SU-DHL-6 (cell line): ENCODE results near the gene SIRT7.

Experiments
- EZH2phosphoT487 ChIP-seq: fragments of 200-600 bp; sonication (generic), shearing (Covaris generic); conservative IDR thresholded peaks from 2 replicates; pipeline ENCODE4 v1.6.1; 2018; ENCODE audit warnings: mild to moderate bottlenecking, antibody characterized with exemption, low read length, moderate library complexity, mixed read lengths
- TF ChIP-seq, protein P1 (sequence below): fragments of 200-600 bp; sonication (generic); IDR thresholded peaks from one replicate; pipeline ENCODE4 v1.5.1; 2017; ENCODE audit warnings: antibody characterized with exemption, mild to moderate bottlenecking, low read length, moderate library complexity; ENCODE audit not compliant: insufficient read depth, poor library complexity, severe bottlenecking

DNA sequence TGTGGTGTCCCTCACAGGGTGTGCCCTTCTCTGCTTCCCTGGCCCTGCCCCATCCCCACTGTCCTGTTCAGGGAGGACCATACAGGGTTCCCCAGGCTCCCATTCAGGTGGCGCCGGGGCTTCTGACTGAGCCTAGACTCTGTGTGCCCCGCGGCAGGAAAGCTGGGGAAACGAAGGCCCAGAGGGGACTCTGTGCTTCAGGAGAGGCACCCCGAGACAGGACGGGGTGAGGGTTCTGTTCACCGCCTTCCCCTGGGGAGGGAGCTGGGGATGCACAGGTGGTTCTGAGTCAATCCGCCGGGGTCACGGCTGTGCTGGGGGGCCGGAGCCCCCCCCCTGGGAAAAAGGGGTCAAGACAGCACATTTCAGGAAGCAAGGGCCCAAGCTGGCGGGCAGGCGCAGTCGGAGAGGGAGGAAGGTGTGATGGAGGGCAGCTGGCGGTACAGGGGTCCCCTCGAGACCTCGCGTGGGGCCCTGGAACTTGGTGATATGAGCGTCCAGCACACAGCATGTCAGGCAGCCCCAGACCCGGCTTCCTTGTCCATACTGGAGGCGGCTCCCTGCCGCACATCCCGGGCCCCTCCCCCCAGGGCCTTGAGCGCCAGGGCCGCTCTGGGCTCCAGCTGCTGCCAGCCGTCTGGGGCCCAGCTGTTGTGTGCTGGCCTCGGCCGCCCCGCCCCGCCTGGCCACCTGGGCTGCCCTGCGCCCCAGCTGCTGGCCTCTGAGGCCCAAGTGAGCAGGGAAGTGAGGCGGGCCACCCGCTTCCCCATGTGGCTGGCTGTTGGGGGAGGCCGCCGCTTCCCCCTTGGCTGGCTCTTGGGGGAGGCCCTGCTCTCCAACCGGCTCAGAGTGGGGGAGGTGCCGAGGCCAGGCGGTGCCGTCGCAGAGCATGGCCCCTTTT, 48.6 kb upstream of the SIRT7 start:
- TF ChIP-seq, protein P1, sequence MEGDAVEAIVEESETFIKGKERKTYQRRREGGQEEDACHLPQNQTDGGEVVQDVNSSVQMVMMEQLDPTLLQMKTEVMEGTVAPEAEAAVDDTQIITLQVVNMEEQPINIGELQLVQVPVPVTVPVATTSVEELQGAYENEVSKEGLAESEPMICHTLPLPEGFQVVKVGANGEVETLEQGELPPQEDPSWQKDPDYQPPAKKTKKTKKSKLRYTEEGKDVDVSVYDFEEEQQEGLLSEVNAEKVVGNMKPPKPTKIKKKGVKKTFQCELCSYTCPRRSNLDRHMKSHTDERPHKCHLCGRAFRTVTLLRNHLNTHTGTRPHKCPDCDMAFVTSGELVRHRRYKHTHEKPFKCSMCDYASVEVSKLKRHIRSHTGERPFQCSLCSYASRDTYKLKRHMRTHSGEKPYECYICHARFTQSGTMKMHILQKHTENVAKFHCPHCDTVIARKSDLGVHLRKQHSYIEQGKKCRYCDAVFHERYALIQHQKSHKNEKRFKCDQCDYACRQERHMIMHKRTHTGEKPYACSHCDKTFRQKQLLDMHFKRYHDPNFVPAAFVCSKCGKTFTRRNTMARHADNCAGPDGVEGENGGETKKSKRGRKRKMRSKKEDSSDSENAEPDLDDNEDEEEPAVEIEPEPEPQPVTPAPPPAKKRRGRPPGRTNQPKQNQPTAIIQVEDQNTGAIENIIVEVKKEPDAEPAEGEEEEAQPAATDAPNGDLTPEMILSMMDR: no peak
- no peak for TF ChIP-seq EZH2phosphoT487
